ENCODE measurements around the gene JARID2.
A peak's percentile ranks its signal among the peaks of the same experiment; 100 is the strongest.
"Not testable (repeated sequence)": the region's sequence is repeated elsewhere in the genome, so short reads cannot be mapped to it uniquely, and the experiment has no call there.

The JARID2 gene

GRCh38 chr6:15310680-15311079 lies 64.8 kb downstream of the JARID2 start:
- peak; percentile 55 for DNase-seq (ENCODE audit: low read depth)

GRCh38 chr6:15312500-15312899 lies 66.6 kb downstream of the JARID2 start:
- no peak for DNase-seq (ENCODE audit: low read depth)

GRCh38 chr6:15313367-15313766 lies 67.5 kb downstream of the JARID2 start:
- no peak for DNase-seq (ENCODE audit: low read depth)

- DNase-seq (ENCODE audit: low read depth), result no peak
These were observed 70.9 kb downstream of the JARID2 start for GRCh38 chr6:15316754-15317153.

- DNase-seq (ENCODE audit: low read depth), result no peak
These were observed 71.4 kb downstream of the JARID2 start for GRCh38 chr6:15317251-15317650.

GRCh38 chr6:15317934-15318902 lies 72.3 kb downstream of the JARID2 start:
- DNase-seq (ENCODE audit: low read depth), result no peak

GRCh38 chr6:15319677-15320076 lies 73.8 kb downstream of the JARID2 start:
- DNase-seq (ENCODE audit: low read depth), result no peak

GRCh38 chr6:15320693-15321092 lies 74.8 kb downstream of the JARID2 start:
- DNase-seq (ENCODE audit: low read depth), result no peak

GRCh38 chr6:15322184-15322583 lies 76.3 kb downstream of the JARID2 start:
- no peak for DNase-seq (ENCODE audit: low read depth)

- no peak for DNase-seq (ENCODE audit: low read depth)
These were observed 77.1 kb downstream of the JARID2 start for GRCh38 chr6:15322781-15323536.

GRCh38 chr6:15323611-15324010 lies 77.7 kb downstream of the JARID2 start:
- not testable (repeated sequence) for DNase-seq (ENCODE audit: low read depth)

- no peak for DNase-seq (ENCODE audit: low read depth)
These were observed 78.6 kb downstream of the JARID2 start for GRCh38 chr6:15324427-15324985.

- no peak for DNase-seq (ENCODE audit: low read depth)
These were observed 79.7 kb downstream of the JARID2 start for GRCh38 chr6:15325540-15325955.

GRCh38 chr6:15326067-15326614 lies 80.3 kb downstream of the JARID2 start:
- no peak for DNase-seq (ENCODE audit: low read depth)

- no peak for DNase-seq (ENCODE audit: low read depth)
These were observed 81.4 kb downstream of the JARID2 start for GRCh38 chr6:15327271-15327670.

GRCh38 chr6:15329197-15329671 lies 83.4 kb downstream of the JARID2 start:
- peak; percentile 98 for DNase-seq (ENCODE audit: low read depth)

- DNase-seq (ENCODE audit: low read depth), result no peak
These were observed 84.5 kb downstream of the JARID2 start for GRCh38 chr6:15330174-15330944.

- DNase-seq (ENCODE audit: low read depth), result no peak
These were observed 85.3 kb downstream of the JARID2 start for GRCh38 chr6:15331143-15331542.

GRCh38 chr6:15331629-15332251 lies 85.9 kb downstream of the JARID2 start:
- no peak for DNase-seq (ENCODE audit: low read depth)

GRCh38 chr6:15332446-15332845 lies 86.6 kb downstream of the JARID2 start:
- DNase-seq (ENCODE audit: low read depth), result no peak

GRCh38 chr6:15335385-15335784 lies 89.5 kb downstream of the JARID2 start:
- no peak for DNase-seq (ENCODE audit: low read depth)

Data from stromal cell of bone marrow (primary cell).